ENCODE results near the gene FOSL2.
"Not testable (repeated sequence)": the region's sequence is repeated elsewhere in the genome, so short reads cannot be mapped to it uniquely, and the experiment has no call there.

The FOSL2 gene

GRCh38 chr2:28357948-28358667 is 34.5 kb upstream of the FOSL2 start:
- no peak for DNase-seq

GRCh38 chr2:28358668-28359201 is 33.9 kb upstream of the FOSL2 start:
- DNase-seq = no peak

DNA sequence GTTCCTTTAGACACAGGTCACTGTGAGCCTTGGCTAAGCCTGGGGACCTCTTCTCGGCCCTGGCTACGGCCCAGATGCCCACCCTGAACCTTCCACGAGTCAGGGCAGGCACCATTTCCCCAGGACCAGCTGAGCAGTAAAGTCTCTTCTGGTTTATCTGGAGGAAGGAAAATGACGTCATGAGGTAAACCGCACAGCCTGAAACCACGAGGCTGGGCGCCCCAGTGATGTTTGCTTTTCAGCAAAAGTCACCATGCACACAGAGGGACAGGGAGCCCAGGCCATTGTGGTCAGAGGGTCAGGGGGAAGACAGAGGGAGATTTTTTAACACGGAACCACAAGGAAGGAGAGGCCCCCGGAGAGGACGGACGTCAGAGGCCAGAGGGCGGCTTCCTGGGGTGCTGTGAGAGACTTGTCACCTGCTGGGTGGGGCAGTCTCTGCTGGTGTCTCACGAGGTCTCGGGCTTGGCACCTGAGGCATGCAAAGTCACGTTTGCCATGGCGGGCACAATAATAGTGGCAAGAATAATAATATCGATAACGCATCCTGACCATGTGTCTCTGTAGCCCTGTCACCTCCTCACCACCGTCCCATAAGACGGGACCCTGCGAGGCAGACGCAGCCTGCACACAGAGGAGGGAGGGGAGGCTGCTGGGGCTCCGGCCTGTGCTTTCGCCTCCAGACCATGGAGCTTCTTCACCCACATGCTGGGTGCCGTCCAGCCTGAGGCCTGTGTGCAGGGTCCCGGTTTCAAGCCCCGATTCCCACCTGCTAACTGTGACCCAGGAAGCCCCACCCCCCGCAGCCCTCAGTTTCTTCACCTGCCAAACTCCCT is 33.2 kb upstream of the FOSL2 start:
- peak; percentile 86 for DNase-seq

GRCh38 chr2:28360058-28360717 is 32.5 kb upstream of the FOSL2 start:
- no peak for DNase-seq

DNA sequence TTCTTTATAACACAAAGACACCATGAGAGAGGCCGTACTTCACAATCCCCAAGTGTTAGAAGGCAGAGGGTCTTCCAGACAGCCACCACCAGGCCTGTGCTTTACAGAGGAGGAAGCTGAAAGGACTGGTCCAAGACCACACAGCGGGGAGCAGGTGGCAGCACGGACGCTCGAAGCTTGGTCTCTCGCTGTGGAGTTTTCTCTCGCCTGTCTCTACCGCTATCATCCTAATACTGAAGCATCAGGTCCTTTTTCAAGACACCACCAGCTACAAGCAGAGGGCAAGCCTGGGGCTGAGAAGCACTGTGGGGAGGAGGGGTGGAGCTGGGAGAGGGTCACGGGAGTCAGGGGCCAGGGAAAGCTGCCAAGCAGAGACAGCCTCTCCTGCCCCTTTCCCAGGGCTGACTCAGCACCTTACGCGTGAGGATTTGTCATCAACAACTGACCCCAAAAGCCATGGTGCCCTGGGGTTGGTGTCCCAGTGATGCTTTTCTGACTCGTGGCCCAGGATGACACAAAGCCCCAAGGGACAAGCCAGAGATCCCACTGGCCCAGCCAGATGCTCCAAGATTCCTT is 31.9 kb upstream of the FOSL2 start:
- DNase-seq = peak; percentile 37

DNA sequence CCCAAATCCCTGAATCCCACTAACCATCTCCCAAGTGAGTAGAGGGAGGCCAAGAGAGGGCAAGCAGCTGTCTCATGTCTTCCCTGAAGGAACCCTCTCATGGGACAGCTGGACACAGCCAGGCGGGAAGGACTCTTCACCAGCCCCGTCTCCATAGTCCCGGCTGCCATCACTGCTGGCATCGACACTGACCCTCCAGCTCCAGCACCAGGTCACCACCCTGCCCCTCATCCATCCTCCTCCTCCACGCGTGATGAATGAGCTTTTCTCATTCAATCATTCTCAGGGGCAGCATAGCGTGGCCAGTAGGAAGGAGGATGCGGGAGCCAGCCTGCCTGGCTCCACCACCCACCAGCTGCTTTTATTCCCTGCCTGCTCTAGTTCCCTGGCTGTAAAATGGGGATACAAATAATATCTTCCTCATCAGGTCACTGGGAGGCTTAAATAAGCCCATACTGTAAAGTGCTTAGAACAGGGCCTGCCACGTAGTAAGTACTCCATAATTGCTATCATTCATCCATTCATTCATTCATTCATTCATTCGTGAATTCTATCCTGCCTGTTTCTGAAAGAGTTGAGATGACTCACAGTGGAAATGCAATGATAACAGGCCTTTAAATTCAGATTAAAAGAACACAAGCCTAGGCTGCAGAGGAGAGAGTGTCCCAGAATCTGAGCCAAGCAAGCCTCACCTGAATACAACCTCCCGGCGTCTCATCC is 30.5 kb upstream of the FOSL2 start:
- no peak for DNase-seq

- no peak for DNase-seq
These were observed 29.6 kb upstream of the FOSL2 start for GRCh38 chr2:28362991-28363521.

DNA sequence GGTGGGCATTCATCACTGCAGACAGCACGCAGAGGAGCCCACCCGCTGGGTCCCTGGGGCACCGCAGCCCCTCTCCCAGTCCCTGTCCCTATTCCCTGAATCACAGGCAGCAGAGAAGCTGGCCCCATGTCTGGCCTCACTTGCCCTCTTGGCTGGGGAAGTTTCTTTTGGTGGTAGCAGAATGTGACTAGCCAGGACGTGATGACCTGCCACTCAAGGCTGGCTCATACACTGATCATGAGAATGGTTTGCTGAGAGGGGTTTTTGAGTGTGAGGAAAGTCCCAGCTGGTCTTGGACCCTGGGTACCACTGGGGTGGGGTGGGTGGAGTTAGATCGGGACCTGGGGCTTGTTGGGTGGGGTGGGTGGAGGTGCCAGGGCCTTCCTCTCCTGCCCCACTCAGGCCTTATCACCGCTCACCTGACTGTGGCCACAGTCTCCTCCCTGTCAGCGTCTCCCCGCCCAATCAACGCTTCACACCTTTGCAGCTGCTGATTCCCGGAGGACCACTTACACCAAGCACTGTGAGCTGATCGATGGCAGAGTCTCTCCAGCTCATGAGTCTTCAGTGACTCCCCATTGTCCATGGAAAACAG is 28.9 kb upstream of the FOSL2 start:
- DNase-seq = no peak

- no peak for DNase-seq
These were observed 28.0 kb upstream of the FOSL2 start for GRCh38 chr2:28364610-28365009.

- no peak for DNase-seq
These were observed 27.5 kb upstream of the FOSL2 start for GRCh38 chr2:28365158-28365557.

DNA sequence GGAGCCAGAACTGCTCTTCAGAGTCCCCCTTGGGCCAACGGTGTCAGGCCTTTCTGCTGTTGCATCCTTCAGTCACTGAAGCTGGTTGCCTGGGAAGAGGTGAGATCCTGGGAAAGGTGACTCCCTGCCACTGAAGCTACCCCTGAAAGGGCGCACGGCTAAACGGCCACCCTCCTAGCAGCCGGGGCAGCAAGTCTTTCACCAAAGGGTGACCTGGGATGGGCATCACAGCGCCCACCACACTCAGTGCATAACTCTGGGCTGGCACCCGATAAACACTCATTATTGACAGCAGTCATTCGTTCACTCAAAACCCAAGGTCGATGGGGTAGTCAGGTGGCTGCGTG is 26.5 kb upstream of the FOSL2 start:
- no peak for DNase-seq

GRCh38 chr2:28366496-28367282 is 26.0 kb upstream of the FOSL2 start:
- DNase-seq = peak; percentile 63

DNA sequence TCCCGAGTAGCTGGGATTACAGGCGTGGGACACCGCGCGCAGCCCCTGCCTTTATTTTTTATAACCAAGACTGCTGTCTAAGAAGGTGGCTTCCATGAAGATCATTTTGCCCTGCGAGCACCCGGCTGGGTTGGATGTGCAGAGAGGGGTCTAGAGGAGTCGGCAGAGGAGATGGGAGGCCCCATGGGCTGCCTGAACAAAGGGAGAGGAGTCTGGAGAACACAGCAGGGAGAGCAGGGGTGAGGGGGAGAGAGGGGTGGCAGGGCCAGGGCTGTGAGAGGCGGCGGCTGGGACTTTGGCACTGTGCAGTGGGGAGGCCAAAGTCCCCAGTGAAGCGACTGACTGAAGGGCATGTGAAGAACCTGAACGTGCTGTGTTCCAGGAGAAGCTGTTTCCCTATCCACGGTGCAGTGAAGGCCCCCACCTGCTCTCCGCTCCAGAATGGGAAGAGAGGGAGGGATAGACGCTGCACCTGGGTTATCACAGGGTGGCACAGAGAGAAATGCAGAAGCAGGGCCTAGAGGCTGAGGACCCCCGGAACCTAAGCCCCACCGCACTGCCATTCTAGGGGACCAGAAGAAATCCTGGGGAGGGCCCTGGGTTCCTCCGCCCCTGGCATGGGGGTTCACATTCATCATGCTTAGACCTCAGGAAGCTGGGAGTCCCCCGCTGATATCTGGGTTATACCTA is 24.8 kb upstream of the FOSL2 start:
- no peak for DNase-seq

DNA sequence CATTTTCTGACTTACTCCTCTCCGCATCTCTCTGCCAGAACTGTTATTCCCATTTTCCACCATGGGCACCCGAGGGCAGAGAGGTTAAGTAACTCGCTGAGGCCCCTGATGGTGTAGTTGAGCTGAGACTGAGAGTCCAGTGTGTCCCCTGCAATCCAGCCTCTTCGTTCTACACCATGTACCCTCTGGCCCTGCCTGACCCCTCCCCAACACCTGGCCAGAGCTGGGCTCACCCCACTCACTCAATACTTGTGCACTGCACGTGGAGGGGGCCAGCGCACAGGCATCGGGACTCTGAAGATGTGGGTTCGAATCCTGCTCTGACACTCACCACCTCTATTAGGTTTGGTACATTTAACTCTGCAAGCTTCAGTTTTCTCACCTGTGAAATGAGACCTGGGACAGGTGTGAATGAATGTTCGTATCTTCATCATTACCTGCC is 24.3 kb upstream of the FOSL2 start:
- no peak for DNase-seq

GRCh38 chr2:28369358-28369757 is 23.3 kb upstream of the FOSL2 start:
- DNase-seq = no peak

- no peak for DNase-seq
These were observed 22.3 kb upstream of the FOSL2 start for GRCh38 chr2:28370354-28370753.

DNA sequence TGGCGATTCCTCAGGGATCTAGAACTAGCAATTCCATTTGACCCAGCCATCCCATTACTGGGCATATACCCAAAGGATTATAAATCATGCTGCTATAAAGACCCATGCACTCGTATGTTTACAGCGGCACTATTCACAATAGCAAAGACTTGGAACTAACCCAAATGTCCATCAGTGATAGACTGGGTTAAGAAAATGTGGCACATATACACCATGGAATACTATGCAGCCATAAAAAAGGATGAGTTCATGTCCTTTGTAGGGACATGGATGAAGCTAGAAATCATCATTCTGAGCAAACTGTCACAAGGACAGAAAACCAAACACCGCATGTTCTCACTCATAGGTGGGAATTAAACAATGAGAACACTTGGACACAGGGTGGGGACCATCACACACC is 20.9 kb upstream of the FOSL2 start:
- not testable (repeated sequence) for DNase-seq

DNA sequence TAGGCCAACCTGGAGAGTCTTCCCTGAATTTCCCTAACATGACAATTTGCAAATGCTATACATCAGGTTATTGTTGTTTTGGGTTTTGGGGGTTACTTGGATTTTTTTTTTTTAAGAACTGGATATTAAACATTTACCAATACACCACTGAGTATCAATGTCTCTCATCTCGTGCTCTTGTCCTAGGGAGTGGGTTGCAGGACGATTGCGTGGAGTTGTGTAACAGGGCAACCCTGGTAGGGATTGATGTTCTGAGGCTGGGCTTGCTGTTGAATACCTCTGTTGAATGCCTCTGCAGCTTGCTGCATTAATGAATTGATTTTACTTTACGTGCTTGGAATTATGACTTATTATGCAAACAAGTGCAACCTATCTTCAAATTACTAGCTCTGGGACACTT is 18.8 kb upstream of the FOSL2 start:
- no peak for DNase-seq

DNA sequence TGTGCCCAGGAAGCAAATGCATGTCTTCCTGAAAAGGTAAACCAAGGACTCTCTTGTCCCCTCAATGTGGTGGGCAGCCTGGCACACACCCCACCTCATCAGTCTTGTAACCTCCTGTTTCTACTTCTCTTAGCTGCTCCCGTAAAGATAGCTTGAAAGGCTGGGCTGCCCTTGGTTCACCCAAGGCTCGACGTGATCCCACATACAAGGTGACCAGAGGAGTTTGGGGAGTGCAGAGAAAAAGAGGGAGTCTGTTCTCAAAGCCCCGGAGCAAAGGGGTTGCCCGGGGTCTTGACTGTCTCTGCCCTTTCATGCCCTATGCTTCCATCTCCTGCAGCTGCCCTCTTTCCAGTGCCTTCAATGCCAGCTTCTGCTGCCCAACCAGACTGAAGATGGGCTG is 18.3 kb upstream of the FOSL2 start:
- no peak for DNase-seq

DNA sequence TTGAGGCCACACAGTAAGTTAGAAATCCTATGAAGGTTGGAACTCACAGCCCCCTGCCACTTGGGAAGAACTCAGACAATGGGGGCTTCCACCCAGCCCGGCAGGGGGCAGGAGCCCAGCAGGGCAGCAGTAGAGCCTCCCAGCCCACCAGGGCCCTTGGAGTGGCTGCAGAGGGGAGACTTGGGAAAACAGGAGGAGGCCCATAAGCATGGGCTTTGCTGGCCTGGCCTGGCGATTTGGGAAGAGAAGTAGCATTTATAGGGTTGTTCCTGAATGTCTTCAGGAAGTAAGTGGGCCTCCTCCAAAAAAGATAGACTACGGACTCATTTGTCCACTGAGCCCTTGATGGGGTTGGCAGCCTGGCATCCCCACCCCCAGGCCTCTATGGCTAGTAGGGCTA is 17.4 kb upstream of the FOSL2 start:
- DNase-seq = no peak
